Stimulated activated naive CD8-positive, alpha-beta T cell treated with anti-CD3 and anti-CD28 coated beads, Interleukin-15, Interleukin-2, amounts not matched to agents 100 U/mL and 50 U/mL, for 24 hours (primary cell): ENCODE measurements around the gene KL.

ENCODE experiments used
- ATAC-seq: fragments of 150-1000 bp; cut with Tn5 transposase; one replicate; pipeline ENCODE4 v1.10.0; 2021
- DNase-seq: peaks from one replicate; pipeline ENCODE4 v3.0.0; 2021

Gene KL

GRCh38 chr13:33111414-33112110, 95.3 kb downstream of the KL start:
- DNase-seq (no peak), ATAC-seq (no peak)

GRCh38 chr13:33112766-33113165, 96.5 kb downstream of the KL start:
- ATAC-seq, result no peak
- DNase-seq, result no peak

GRCh38 chr13:33114146-33114545, 97.9 kb downstream of the KL start:
- ATAC-seq, result no peak
- no peak for DNase-seq

- no peak for ATAC-seq
- no peak for DNase-seq
Measured at GRCh38 chr13:33115274-33115673, 99.1 kb downstream of the KL start.
